B cell (primary cell): Measurements from ENCODE around the gene FOXF1.

ENCODE experiments used
- EZH2 ChIP-seq: IDR thresholded peaks from 2 replicates; pipeline ENCODE4 v1.6.1; 2012; ENCODE audit warnings: borderline replicate concordance, low read depth, mild to moderate bottlenecking, moderate library complexity, low read length; ENCODE audit not compliant: insufficient read depth, poor library complexity, severe bottlenecking
- TF ChIP-seq, protein P1 (sequence below): fragments of 200-600 bp; IDR thresholded peaks from one replicate; pipeline ENCODE4 v1.8.0; 2022; ENCODE audit warnings: antibody characterized with exemption, mild to moderate bottlenecking

- no peak for TF ChIP-seq EZH2
- TF ChIP-seq, protein P1, sequence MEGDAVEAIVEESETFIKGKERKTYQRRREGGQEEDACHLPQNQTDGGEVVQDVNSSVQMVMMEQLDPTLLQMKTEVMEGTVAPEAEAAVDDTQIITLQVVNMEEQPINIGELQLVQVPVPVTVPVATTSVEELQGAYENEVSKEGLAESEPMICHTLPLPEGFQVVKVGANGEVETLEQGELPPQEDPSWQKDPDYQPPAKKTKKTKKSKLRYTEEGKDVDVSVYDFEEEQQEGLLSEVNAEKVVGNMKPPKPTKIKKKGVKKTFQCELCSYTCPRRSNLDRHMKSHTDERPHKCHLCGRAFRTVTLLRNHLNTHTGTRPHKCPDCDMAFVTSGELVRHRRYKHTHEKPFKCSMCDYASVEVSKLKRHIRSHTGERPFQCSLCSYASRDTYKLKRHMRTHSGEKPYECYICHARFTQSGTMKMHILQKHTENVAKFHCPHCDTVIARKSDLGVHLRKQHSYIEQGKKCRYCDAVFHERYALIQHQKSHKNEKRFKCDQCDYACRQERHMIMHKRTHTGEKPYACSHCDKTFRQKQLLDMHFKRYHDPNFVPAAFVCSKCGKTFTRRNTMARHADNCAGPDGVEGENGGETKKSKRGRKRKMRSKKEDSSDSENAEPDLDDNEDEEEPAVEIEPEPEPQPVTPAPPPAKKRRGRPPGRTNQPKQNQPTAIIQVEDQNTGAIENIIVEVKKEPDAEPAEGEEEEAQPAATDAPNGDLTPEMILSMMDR: no peak
These were observed 9.4 kb upstream of the FOXF1 start for GRCh38 chr16:86500708-86501510.
